Neutrophil (primary cell): ENCODE data around the gene CENPB.
A peak's percentile ranks its signal among the peaks of the same experiment; 100 is the strongest.

Experiments used
- H3K27ac ChIP-seq: fragments of 200-600 bp; sonication (generic); 2 replicates; pipeline ENCODE4 v1.5.1; 2016; ENCODE audit warnings: mild to moderate bottlenecking, moderate library complexity
- H3K27me3 ChIP-seq: fragments of 200-600 bp; sonication (generic); 2 replicates; pipeline ENCODE4 v1.6.0; 2016; ENCODE audit warnings: mild to moderate bottlenecking
- H3K36me3 ChIP-seq: fragments of 200-600 bp; sonication (generic); 2 replicates; pipeline ENCODE4 v1.5.1; 2017
- H3K4me1 ChIP-seq, 2 experiments: fragments of 200-600 bp in 1 of 2; sonication (generic) in 1 of 2; 1 replicate in 1 of 2; 2 replicates in 1 of 2; pipeline versions ENCODE4 v1.5.1 to v1.6.1; 2013 to 2016; ENCODE audit warnings: low read depth in 1 of 2, low read length in 1 of 2, mild to moderate bottlenecking in 1 of 2, moderate library complexity in 1 of 2; ENCODE audit not compliant: control insufficient read depth in 1 of 2, insufficient read depth in 1 of 2
- H3K4me3 ChIP-seq, 2 experiments: fragments of 200-600 bp in 1 of 2; sonication (generic) in 1 of 2; 1 replicate in 1 of 2; 2 replicates in 1 of 2; pipeline ENCODE4 v1.5.1; 2013 to 2016; ENCODE audit warnings: low read depth in 1 of 2, low read length in 1 of 2, mild to moderate bottlenecking in 1 of 2, moderate library complexity in 1 of 2
- H3K9me3 ChIP-seq: fragments of 200-600 bp; sonication (generic); 2 replicates; pipeline ENCODE4 v1.5.1; 2016
- CTCF ChIP-seq: fragments of 200-600 bp; sonication (generic); IDR thresholded peaks from 2 replicates; pipeline ENCODE4 v1.5.1; 2016; ENCODE audit warnings: antibody characterized with exemption

Gene CENPB

GRCh38 chr20:3825526-3825925 is 39.0 kb upstream of the CENPB start:
- no peaks in the 10 kb centered on the region for H3K27me3 ChIP-seq
- H3K36me3 ChIP-seq = peaks cover 21% of the 10 kb centered on the region
- peaks cover 30 to 40% of the 10 kb centered on the region in 2 experiments for H3K4me1 ChIP-seq
- no peak overlapping the region for H3K27ac ChIP-seq
- H3K4me3 ChIP-seq = no peak overlapping the region
- no peak for TF ChIP-seq CTCF
- no peaks in the 10 kb centered on the region for H3K9me3 ChIP-seq

- Histone ChIP-seq H3K9me3 (no peaks in the 10 kb centered on the region), H3K36me3 (peaks cover 21% of the 10 kb centered on the region), H3K27ac (no peak overlapping the region), H3K27me3 (no peaks in the 10 kb centered on the region), H3K4me1 (peaks cover 23 to 35% of the 10 kb centered on the region in 2 experiments), H3K4me3 (no peak overlapping the region)
- TF ChIP-seq CTCF = no peak
Observed at GRCh38 chr20:3823881-3824280, 37.3 kb upstream of the CENPB start.

- TF ChIP-seq CTCF = no peak
- H3K9me3 ChIP-seq = no peaks in the 10 kb centered on the region
- H3K27me3 ChIP-seq = no peaks in the 10 kb centered on the region
- peaks cover 21% of the 10 kb centered on the region for H3K36me3 ChIP-seq
- H3K4me1 ChIP-seq = peaks cover 16 to 25% of the 10 kb centered on the region in 2 experiments
- H3K4me3 ChIP-seq = no peak overlapping the region
- H3K27ac ChIP-seq = no peak overlapping the region
Observed at GRCh38 chr20:3821996-3822395, 35.5 kb upstream of the CENPB start.

- Histone ChIP-seq H3K36me3 (peaks cover 21% of the 10 kb centered on the region), H3K27me3 (no peaks in the 10 kb centered on the region), H3K4me3 (peak overlapping the region; percentile 96), H3K4me1 (peaks cover 16% of the 10 kb centered on the region in 2 experiments), H3K9me3 (no peaks in the 10 kb centered on the region), H3K27ac (peak overlapping the region; percentile 97)
- TF ChIP-seq CTCF = no peak
Observed at GRCh38 chr20:3820901-3821727, 34.6 kb upstream of the CENPB start.

- no peaks in the 10 kb centered on the region for H3K9me3 ChIP-seq
- no peaks in the 10 kb centered on the region for H3K27me3 ChIP-seq
- H3K27ac ChIP-seq = peak within 1 kb of the TSS; percentile 97
- peak; percentile 99 for TF ChIP-seq CTCF
- H3K36me3 ChIP-seq = peaks cover 21% of the 10 kb centered on the region
- H3K4me1 ChIP-seq = peaks cover 15 to 16% of the 10 kb centered on the region in 2 experiments
- H3K4me3 ChIP-seq = peak within 1 kb of the TSS; percentile 96
Observed at GRCh38 chr20:3820048-3820900, 33.7 kb upstream of the CENPB start, which contains the start of gene AP5S1. Gene AP5S1, plus strand, starts transcription at chr20:3820547. Its CDS starts 1,571 bp downstream, at chr20:3822118.
